T-helper 2 cell treated with Interferon-gamma antibody and Interleukin-4, amounts not matched to agents 100 ng/mL and 5 ng/mL, for 36 hours (primary cell): ENCODE results near the gene GID4. TPM values are rescaled to one million over a fixed set of nuclear protein-coding genes. Genes with fewer than 3 reads are reported as not detected.

Source experiments
- intact Hi-C: fragments of 100-400 bp; cut with micrococcal nuclease; formaldehyde crosslinking; loops from one replicate; pipeline ENCODE4 v1.15.1; 2023
- total RNA-seq: library from RNA; stranded (reverse); gene quantifications from 2 replicates; pipeline ENCODE4 v1.2.3, GENCODE V29; 2022

Gene GID4
- total RNA-seq, 1 donor from 2014 or later: 9.4 TPM

GRCh38 chr17:18093616-18094408 is 54.6 kb downstream of the GID4 start:
- intact Hi-C loops: no loop called here

GRCh38 chr17:18094409-18094807 is 55.2 kb downstream of the GID4 start:
- intact Hi-C loops: no loop called here

- intact Hi-C loops: no loop called here
Measured at GRCh38 chr17:18099516-18099915, 60.3 kb downstream of the GID4 start.

- intact Hi-C loops: no loop called here
Measured at GRCh38 chr17:18100616-18101015, 61.4 kb downstream of the GID4 start.

GRCh38 chr17:18101828-18102227 is 62.6 kb downstream of the GID4 start:
- intact Hi-C loops: no loop called here

- intact Hi-C loops: no loop called here
Measured at GRCh38 chr17:18102640-18103039, 63.4 kb downstream of the GID4 start.

- intact Hi-C loops: no loop called here
Measured at GRCh38 chr17:18105027-18105426, 65.8 kb downstream of the GID4 start.

GRCh38 chr17:18105595-18105994 is 66.4 kb downstream of the GID4 start:
- intact Hi-C loops: no loop called here

- intact Hi-C loops: no loop called here
Measured at GRCh38 chr17:18106211-18106610, 67.0 kb downstream of the GID4 start.

- intact Hi-C loops: no loop called here
Measured at GRCh38 chr17:18107061-18107790, 68.0 kb downstream of the GID4 start.

GRCh38 chr17:18107971-18108370 is 68.8 kb downstream of the GID4 start:
- intact Hi-C loops: no loop called here

- intact Hi-C loops: no loop called here
Measured at GRCh38 chr17:18108401-18109312, 69.4 kb downstream of the GID4 start, which contains the start of gene MYO15A. Gene MYO15A, plus strand, starts transcription at chr17:18108756. Its CDS starts 10,045 bp downstream, at chr17:18118801.

- intact Hi-C loops: no loop called here
Measured at GRCh38 chr17:18109935-18110485, 70.8 kb downstream of the GID4 start.

- intact Hi-C loops: no loop called here
Measured at GRCh38 chr17:18110636-18111145, 71.5 kb downstream of the GID4 start.

GRCh38 chr17:18111330-18111971 is 72.2 kb downstream of the GID4 start:
- intact Hi-C loops: no loop called here

- intact Hi-C loops: no loop called here
Measured at GRCh38 chr17:18115517-18115916, 76.3 kb downstream of the GID4 start.

- intact Hi-C loops: no loop called here
Measured at GRCh38 chr17:18116078-18116477, 76.9 kb downstream of the GID4 start.

- intact Hi-C loops: no loop called here
Measured at GRCh38 chr17:18117533-18117932, 78.3 kb downstream of the GID4 start.
